Stomach smooth muscle (tissue), 2 donors: ENCODE results near the gene LRRTM2.

Experiments used
- H3K27ac ChIP-seq: one replicate; pipeline ENCODE4 v1.7.0; 2013; ENCODE audit warnings: mild to moderate bottlenecking, low read length, inconsistent platforms
- H3K27me3 ChIP-seq, 2 donors: one replicate each; pipeline ENCODE4 v1.7.0; 2013; ENCODE audit warnings: low read length in 2 of 2; ENCODE audit not compliant: insufficient read depth in 2 of 2, control insufficient read depth in 1 of 2
- H3K36me3 ChIP-seq, 2 donors: one replicate each; pipeline ENCODE4 v1.7.0; 2013; ENCODE audit warnings: low read length in 2 of 2; ENCODE audit not compliant: control insufficient read depth in 2 of 2, insufficient read depth in 2 of 2
- H3K4me1 ChIP-seq: one replicate; pipeline ENCODE4 v1.7.0; 2013; ENCODE audit warnings: low read length; ENCODE audit not compliant: control insufficient read depth, insufficient read depth
- H3K4me3 ChIP-seq, 2 donors: one replicate each; pipeline ENCODE4 v1.7.0; 2013; ENCODE audit warnings: low read length in 2 of 2
- H3K9ac ChIP-seq, 2 donors: one replicate each; pipeline ENCODE4 v1.7.0; 2013; ENCODE audit warnings: low read length in 2 of 2, mild to moderate bottlenecking in 1 of 2
- H3K9me3 ChIP-seq, 2 donors: one replicate each; pipeline ENCODE4 v1.7.0; 2013; ENCODE audit warnings: low read length in 2 of 2; ENCODE audit not compliant: control insufficient read depth in 2 of 2
- donor health status: healthy.
- donor health status: Pancreatic carcinoma.

Gene LRRTM2

GRCh38 chr5:138884094-138884493 is 9.0 kb upstream of the LRRTM2 start:
- Histone ChIP-seq H3K27ac (no peak overlapping the region), H3K9me3 (no peaks in the 10 kb centered on the region), H3K36me3 (peaks cover 13 to 15% of the 10 kb centered on the region in 2 donors), H3K4me3 (no peak overlapping the region), H3K27me3 (no peaks in the 10 kb centered on the region), H3K9ac (no peak overlapping the region), H3K4me1 (no peaks in the 10 kb centered on the region)

- Histone ChIP-seq H3K27me3 (no peaks in the 10 kb centered on the region), H3K4me1 (no peaks in the 10 kb centered on the region), H3K27ac (no peak overlapping the region), H3K9me3 (no peaks in the 10 kb centered on the region), H3K9ac (no peak overlapping the region), H3K36me3 (peaks cover 10 to 11% of the 10 kb centered on the region in 2 donors), H3K4me3 (no peak overlapping the region)
Observed at GRCh38 chr5:138883211-138883610, 8.1 kb upstream of the LRRTM2 start.

- Histone ChIP-seq H3K9me3 (no peaks in the 10 kb centered on the region), H3K27ac (no peak overlapping the region), H3K9ac (no peak overlapping the region), H3K4me3 (no peak overlapping the region), H3K4me1 (peaks cover 4% of the 10 kb centered on the region), H3K27me3 (no peaks in the 10 kb centered on the region), H3K36me3 (no peaks in the 10 kb centered on the region)
Observed at GRCh38 chr5:138878437-138879235, 3.5 kb upstream of the LRRTM2 start.

GRCh38 chr5:138876811-138877210 is 1.7 kb upstream of the LRRTM2 start:
- Histone ChIP-seq H3K27me3 (no peaks in the 10 kb centered on the region), H3K36me3 (no peaks in the 10 kb centered on the region), H3K9me3 (no peaks in the 10 kb centered on the region), H3K4me3 (no peak overlapping the region), H3K4me1 (peaks cover 4% of the 10 kb centered on the region), H3K9ac (no peak overlapping the region), H3K27ac (no peak overlapping the region)

- Histone ChIP-seq H3K36me3 (no peaks in the 10 kb centered on the region), H3K27me3 (no peaks in the 10 kb centered on the region), H3K27ac (no peak overlapping the region), H3K9ac (no peak overlapping the region), H3K4me3 (no peak overlapping the region), H3K4me1 (peaks cover 7% of the 10 kb centered on the region), H3K9me3 (no peaks in the 10 kb centered on the region)
Observed at GRCh38 chr5:138875946-138876345, 811 bp upstream of the LRRTM2 start.

- Histone ChIP-seq H3K27me3 (no peaks in the 10 kb centered on the region), H3K4me1 (peaks cover 7% of the 10 kb centered on the region), H3K9ac (peak overlapping the region in 1 of 2 donors; percentile 29), H3K27ac (no peak overlapping the region), H3K36me3 (no peaks in the 10 kb centered on the region), H3K4me3 (peak overlapping the region; percentile 54 to 57), H3K9me3 (no peaks in the 10 kb centered on the region)
Observed at GRCh38 chr5:138875552-138875875, 379 bp upstream of the LRRTM2 start.

- H3K9ac ChIP-seq, result no peak overlapping the region
- H3K4me1 ChIP-seq, result peaks cover 7% of the 10 kb centered on the region
- peak overlapping the region; percentile 54 to 57 for H3K4me3 ChIP-seq
- H3K27me3 ChIP-seq, result no peaks in the 10 kb centered on the region
- no peaks in the 10 kb centered on the region for H3K36me3 ChIP-seq
- H3K9me3 ChIP-seq, result no peaks in the 10 kb centered on the region
- H3K27ac ChIP-seq, result no peak overlapping the region
Observed at GRCh38 chr5:138874241-138874640, 894 bp downstream of the LRRTM2 start.

- H3K9me3 ChIP-seq, result no peaks in the 10 kb centered on the region
- H3K27ac ChIP-seq, result no peak overlapping the region
- no peaks in the 10 kb centered on the region for H3K36me3 ChIP-seq
- no peak overlapping the region for H3K9ac ChIP-seq
- no peaks in the 10 kb centered on the region for H3K27me3 ChIP-seq
- peaks cover 7% of the 10 kb centered on the region for H3K4me1 ChIP-seq
- peak overlapping the region in 1 of 2 donors; percentile 57 for H3K4me3 ChIP-seq
Observed at GRCh38 chr5:138873466-138874221, 1.5 kb downstream of the LRRTM2 start.

GRCh38 chr5:138872841-138873465 is 2.2 kb downstream of the LRRTM2 start:
- Histone ChIP-seq H3K9me3 (no peaks in the 10 kb centered on the region), H3K4me1 (peaks cover 7% of the 10 kb centered on the region), H3K4me3 (no peak overlapping the region), H3K27ac (no peak overlapping the region), H3K9ac (no peak overlapping the region), H3K27me3 (no peaks in the 10 kb centered on the region), H3K36me3 (no peaks in the 10 kb centered on the region)

- no peaks in the 10 kb centered on the region for H3K9me3 ChIP-seq
- no peaks in the 10 kb centered on the region for H3K36me3 ChIP-seq
- peaks cover 7% of the 10 kb centered on the region for H3K4me1 ChIP-seq
- H3K27ac ChIP-seq, result no peak overlapping the region
- H3K27me3 ChIP-seq, result no peaks in the 10 kb centered on the region
- H3K4me3 ChIP-seq, result no peak overlapping the region
- H3K9ac ChIP-seq, result no peak overlapping the region
Observed at GRCh38 chr5:138870611-138871010, 4.5 kb downstream of the LRRTM2 start.
